Activated CD4-positive, alpha-beta T cell treated with anti-CD3 and anti-CD28 coated beads, Interleukin-2, amount 50 U/mL, for 1 hour (primary cell): ENCODE results near the gene DCDC1.

Source experiments
- DNase-seq: peaks from one replicate; pipeline ENCODE4 v3.0.0-alpha.2; 2020

Gene DCDC1

DNA sequence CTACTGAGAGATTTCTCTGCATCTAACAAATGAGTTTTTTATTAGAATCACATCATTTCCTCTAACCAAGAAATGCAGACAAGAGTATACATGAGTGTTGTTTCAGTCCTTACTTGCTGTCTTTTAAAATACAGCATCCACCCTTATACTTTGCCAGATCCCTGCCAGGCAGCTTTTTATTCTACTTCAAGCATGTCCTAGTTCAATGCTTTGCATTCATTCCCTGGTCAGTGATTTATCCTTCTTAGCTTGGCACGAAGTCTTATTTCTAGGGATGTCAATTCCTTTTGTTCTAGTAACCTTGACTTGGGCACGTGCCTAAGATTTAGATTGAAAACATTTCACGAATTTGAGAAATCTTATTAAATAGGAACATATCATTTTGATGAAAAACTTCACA lies 476.2 kb downstream of the DCDC1 start:
- no peak for DNase-seq

DNA sequence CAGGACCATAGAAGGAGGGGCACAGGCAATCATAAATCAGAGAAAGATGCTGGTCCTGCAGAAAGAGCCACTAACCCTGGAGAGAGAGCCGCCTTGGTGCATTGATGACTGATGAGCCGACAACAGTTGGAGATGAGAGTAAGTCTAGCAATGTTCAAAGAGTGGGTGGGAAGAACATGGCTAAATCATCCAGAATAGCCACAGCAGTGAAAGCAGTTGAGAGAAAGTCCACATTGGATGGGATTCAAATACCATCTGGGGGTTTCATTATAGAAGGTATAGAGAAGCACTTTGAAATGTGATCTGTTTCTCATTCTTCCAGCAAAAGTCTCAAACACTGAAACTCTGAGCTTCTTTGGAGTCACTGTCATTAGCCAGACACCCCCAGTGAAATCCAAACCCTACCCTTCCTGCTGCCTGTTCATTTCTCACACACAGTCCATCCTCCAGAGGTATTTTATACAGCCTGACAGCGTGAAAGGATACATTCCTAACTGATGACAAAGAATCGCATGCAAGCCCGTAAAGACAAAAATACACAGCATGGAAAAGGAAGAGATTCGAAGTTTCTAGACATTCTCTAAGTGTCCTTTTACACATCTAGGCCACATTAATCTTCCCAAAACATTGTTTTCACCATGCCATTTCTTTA lies 480.3 kb downstream of the DCDC1 start:
- DNase-seq, result no peak

DNA sequence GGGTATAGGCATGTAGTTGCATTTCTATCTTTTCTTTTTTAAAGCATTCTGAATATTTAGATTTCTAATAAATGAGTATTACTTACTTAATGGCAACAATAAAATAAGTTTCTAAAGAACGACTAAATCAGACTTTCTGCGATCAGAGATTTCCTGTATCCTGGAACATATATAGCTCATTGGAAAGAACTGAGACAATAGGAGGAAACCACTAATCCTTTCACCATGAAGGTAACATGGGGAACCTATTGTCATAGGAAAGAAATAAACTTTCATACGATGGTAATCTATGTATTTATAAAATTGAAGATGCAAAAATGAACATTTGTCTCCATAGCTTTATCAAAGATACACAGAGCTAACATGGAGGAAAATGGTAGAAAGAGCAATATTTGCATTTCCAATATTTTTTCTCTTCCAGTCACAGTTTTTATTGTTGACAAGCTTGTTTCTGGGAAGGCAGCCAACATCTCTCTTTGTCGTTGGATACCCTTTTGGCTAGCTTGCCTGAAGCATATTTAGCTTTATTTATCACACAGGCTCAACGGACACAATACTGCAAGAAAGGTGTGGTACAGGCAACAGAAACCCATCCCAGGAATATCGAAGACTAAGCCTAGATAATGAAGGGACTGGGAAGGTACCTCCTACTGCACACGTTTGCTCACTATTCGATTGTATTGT lies 490.1 kb downstream of the DCDC1 start:
- DNase-seq, result no peak

DNA sequence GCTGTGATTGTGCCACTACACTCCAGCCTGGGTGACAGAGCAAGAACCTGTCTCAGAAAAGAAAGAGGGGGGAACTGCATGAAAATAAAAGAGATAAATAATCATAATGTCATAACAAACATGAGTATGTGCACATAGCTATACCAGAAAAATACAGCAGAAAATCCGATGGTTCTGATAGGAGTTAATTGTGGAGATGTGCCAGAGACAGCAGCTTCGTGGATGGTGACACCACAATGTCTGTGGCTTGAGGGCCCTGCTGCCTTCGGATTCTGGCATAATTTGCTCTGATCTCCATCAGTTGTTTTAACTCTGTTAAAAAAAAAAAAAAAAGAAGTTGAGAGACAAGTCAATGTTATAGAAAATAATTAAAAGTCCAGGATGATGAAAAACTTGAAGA lies 491.1 kb downstream of the DCDC1 start:
- DNase-seq, result no peak

DNA sequence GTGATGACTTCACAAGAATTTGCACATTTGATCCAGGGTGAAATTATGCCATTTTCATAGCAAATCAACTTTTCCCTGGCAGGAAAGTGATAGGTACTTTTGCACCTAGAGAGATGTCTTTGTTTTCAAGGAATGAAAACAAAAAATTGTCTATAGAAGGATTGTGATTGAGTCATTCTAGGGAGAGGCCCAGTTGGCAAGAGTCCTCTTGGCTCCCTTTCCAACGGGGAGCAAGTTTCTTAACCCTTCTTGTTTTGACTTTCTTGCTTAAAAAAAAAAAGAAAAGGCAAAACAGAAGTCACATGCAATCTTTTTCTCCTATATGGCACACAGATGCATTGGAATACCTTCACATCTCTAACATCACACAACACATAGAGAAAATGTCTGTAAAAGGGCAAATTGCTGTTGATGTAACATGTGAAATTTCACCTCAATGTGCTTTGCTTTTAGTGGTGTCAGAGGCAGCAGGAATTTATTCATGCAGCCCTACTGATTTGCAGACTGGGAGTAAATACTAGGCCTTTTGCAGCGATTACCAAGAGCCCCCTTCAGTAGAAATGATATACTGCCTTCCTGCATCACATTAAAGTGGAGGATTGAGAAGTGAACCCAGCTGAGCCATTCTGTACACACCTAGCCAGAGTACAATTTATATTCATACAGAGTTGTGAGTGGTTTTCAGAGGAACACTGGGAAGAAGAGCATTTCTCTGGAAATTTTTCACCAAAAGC lies 492.7 kb downstream of the DCDC1 start:
- DNase-seq, result no peak

DNA sequence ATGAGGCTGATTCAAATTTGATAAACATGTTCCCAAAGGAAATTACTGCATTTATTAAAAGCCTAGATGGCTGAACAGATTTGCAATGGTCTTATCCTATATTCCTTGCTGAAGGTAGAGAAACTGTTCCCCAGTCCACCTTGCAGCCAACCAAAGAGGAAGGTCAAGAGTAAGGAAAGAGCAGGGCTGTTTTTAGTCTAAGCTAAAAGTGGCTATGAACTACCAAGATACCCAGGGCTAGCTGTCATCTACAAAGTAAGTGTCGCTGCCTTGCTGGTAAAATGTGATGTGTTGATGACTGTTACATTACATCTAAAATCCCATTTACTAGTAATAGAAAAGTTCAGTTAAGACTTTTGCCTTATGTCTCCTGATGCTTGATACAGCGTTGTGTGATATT lies 493.3 kb downstream of the DCDC1 start:
- DNase-seq, result no peak

DNA sequence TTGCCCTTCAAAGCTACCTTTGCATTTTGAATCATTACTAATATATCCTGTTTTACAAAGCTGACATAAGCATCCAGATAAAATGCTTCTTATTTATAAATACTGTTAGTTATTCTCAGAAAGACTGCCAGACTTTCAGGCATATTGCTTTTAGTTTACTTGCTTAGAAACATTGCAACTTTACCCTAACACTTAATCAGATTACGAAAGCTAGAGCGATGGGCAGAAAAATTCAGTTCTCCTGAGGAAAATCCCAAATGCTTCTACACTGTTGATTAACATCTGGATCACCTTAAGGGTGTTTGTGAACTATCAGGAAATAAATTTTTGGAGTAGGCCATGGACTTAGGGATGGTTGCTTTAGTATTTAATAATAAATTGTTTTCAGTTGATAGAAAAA lies 493.7 kb downstream of the DCDC1 start:
- DNase-seq, result no peak

DNA sequence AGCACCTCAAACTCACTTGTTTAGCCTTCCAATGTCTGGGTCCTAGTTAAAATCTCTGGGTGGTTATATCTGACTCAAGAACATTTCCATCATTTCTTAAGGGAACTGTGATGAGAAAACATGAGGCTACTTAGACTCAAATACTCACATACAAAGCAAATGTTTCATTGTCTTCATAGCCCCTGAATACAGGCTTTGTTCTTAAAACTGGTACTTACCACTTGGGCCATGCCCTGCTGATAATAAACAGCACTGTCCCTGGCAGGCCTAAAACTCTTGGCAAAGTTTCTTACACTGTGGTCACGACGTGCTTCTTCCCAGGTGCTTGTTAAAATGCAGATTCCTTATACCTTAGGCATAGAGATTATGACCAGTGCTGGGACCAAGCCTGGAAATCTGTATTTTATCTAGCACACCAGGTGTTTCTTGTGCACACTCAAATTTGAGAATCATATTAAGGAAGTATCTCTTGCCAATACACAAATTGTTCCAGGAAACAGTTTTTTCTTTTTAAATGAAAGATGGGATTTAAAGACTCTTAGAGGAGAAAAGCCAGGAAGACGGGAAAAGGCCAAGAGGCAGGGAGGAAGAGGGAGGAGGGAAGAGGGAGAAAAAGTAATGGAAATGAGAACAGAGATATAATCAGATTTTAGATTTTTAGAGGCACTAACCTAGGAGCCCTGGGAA lies 495.5 kb downstream of the DCDC1 start:
- no peak for DNase-seq

DNA sequence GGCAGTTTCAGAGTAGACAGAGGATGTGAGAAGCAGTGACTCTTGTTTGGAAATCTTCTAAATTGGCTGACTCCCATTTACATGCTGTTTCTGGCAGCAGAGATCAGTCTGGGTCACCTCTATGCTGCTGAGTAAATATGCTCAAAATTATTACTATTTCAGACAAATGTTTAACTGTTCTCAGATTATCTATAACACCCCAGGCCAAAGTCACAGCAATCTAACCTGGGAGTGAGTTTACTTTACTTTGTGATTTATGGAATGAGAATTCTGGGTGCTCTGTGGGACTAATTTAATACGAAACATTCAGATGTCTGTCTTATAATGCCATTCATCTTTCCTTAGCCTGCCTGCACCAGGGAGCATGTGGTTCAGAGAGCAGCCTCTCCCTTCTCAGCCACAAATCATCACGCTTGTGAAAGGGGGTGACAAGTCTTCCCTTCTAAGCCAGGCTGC lies 500.9 kb downstream of the DCDC1 start:
- no peak for DNase-seq

DNA sequence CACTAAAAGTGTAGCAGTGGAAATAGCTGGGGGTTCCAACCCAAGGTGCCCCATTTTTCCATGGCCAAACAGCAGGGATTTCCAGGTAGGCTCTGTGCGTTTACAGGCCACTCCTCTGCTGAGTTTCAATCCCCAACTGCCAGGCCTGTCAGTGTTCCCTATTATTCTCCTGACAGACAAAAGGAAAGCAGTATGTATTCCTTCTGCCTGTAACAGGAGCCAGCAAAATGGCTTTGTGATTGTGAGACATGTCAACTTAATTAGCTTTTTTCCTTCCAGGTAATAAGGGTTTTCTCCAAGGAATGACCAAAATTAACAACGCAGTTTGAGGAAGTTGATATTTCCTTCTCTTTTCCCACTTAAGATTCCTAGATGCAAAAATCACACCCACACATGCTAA lies 506.3 kb downstream of the DCDC1 start:
- DNase-seq, result no peak

DNA sequence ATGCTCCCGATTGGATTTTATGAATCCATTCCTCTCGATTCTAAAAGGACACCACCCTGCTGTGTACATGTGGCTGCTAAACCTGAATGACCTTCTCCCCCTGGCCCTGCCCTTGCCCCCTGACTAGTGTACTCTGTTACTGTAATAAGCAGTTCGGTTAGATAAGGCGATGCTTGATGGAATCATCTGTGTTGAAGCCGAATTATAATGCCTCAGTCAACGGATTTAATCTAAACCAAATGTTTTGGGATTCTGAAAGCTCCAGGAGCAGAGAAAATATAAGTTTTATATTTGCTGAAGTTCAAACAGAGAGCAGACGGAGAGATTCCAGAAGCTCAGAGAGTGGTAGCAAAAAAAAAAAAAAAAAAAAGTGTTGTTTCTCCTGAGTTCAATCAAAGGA lies 508.0 kb downstream of the DCDC1 start:
- DNase-seq, result no peak

DNA sequence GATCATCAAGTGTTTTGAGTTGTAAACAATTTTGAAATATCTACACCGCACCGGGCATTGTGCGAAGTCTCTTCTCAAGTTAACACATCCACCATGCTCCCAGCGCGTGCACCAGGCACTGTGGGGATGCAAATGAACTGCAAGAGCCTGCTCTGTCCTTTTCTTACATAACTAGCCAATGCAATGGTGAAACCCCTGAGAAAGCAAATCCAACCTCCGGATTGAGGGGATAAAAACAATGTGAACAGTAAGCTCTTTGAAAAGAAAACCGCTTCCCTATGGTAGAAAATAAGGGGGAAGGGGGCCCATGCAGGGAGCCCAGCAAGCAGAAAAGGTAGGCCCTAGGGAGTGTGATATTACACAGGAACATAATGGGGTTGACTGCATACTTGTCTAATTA lies 508.5 kb downstream of the DCDC1 start:
- DNase-seq, result no peak

DNA sequence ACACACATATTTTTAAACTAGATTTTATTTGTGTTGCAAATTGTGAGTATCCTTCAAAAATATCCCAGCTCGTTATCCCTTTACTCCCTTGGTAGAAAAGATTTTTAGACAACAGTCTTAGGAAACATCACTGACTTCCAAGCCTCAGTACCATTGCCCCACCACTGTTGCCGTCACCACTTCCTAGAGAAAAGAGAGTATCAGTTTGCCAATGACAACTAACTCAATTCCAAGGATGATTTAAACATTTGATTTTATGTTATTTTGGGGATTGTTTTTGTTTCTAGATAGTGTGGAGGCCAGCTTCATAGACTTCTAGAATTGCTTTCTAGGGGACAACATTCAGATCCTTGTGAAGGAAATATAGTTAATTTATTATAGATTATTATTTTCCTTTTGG lies 509.4 kb downstream of the DCDC1 start:
- no peak for DNase-seq

DNA sequence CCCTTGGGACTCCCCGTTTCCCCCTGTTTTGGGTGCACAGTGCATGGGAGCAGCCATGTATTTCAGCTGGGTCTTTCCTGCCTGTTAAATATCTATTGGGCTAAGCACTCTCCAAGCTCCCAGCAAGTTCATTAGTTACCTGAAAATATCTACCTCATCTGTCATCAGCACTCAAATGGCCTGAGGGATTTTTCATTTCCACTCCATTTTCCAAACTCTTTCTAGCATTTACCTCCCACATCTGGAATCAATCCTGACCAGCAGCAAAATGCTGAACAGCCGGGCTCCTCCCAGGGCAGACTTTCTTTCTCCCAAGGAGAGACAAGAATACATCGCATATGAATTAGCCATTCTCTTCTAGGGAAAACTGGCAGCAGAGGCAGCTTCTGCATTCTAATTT lies 509.9 kb downstream of the DCDC1 start:
- no peak for DNase-seq

DNA sequence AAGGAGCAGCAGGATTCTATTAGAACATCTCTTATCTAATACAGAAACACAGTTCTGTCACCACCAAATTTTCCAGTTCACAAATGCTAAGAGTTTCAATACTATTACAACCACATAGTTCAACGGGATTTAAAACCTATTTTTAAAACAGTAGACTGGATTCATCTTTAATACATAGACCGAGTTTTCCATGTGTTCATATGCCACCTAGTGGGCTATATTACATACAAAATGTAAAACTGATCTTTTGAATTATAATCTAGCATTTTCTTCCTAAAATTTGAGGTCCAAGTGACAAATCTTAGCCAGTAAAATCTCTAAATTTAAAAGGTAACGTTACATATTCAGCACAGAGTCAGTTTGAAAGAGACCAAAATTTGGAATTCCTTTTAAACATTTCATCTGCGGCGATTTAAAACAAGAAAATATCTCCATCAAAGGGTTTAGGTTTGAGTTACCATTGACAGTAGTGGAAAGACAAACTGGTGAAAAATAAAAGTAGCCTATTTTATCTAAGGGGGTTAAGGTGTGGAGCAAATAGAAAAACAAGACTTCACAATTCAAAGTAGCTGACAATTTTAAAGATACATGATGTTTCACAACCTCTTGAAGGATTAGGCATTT lies 514.0 kb downstream of the DCDC1 start:
- no peak for DNase-seq

DNA sequence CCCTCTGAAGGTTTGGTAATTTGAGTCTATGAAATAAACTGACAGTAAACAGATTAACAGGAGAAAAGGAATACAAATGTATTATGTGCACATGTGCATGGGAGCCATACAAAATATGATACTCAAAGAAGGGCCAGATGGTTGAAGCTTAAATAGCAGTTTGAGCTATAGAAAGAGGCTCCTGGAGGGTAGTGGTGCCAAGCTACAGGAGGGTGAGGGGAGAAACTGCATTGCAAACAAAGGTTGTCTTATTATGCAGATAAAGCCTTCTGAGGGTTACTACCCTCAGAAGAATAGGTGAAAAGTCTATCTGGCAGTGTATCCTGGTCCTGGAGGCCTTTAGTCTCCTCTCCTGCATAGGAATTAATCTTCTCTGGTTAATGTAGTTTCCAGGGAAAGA lies 516.1 kb downstream of the DCDC1 start:
- no peak for DNase-seq

DNA sequence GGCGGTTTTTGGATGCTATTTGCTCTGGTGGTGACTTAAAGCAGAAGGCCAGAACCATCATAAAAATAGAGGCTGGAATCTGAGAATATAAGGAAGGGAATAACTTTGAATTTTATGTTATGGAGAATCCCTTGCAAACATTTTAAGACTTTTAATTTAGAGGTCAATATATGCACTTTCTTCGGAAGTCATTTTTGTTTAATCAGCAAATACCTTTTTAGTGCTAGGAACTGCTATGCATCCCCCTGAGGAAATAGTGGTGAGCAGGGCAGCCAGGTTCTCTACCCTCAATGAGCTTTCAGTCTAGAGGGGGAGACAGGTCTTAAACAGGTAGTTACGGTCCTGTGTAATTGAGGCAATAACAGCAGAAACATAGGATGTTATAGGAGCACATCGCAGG lies 516.9 kb downstream of the DCDC1 start:
- no peak for DNase-seq

DNA sequence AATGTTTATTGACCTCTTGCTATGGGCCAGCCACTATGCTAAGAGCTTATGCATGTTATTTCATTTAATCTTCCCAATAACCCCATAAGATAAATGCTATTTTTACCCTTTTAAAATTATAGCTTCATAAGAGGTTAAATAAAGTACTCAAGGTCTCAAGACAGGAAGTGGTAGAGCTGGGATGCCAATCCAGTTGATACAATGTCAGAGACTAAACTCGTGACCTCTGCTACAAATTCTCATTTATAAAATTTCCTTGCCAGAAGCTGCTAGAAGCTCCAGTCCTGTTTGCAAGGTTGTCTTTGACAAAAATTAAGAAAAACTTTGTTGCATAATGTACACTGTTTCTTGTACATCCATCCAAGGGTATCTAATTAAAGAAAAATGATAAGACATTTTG lies 517.4 kb downstream of the DCDC1 start:
- no peak for DNase-seq

DNA sequence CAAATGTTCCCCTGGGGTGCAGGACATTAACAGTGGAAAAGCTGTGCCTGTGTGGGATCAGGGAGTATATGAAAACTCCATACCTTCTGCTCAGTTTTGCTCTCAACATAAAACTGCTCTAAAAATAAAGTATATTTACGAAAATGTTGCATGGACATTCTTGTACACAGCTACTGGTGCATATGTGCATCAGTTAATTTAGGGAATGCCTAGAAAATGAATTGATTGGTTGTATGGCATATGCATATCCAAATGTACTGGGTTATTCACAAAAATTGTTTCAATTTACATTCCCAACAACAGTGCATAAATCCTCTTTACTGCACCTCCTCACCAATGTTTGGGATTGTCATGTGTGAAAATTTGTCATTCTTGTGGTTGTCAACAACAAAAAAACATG lies 532.3 kb downstream of the DCDC1 start:
- no peak for DNase-seq

DNA sequence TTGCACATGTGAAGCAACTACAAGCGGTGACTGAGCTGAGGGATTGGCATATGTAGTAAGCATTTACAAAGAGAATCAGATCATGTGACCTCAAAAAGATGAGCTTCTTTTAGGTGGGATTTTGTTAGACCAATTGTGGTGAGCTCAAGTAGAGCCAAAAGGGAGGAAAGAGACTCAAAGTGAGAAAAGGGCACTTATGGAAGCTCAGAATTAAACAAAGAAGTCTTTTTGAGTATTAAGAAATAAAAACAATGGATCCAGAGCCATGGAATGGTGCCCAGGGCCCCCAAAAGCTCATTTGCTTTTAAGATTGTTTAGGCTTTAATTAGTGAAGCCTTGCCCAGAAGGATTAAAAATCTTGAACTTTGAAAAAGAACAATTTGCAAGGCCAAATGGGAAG lies 536.7 kb downstream of the DCDC1 start:
- no peak for DNase-seq

DNA sequence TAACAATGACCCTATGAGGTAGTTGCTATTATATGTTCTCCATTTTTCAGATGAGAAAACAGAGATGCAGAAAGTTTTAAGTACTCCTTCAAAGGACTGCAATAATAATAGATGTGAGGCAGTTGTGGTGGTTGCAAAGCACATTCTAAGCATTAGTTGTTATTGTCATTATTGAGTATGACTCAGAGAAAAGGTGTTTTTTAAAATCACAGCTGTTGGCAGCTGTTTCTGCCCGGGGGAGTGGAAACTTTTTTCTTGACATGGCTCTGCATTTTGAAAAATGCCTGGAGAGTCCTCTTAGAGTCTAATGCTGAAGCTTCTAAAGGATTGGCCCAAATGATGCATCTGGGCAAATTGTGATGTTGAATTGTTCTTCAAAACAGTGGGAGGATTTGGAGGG lies 538.9 kb downstream of the DCDC1 start:
- no peak for DNase-seq

DNA sequence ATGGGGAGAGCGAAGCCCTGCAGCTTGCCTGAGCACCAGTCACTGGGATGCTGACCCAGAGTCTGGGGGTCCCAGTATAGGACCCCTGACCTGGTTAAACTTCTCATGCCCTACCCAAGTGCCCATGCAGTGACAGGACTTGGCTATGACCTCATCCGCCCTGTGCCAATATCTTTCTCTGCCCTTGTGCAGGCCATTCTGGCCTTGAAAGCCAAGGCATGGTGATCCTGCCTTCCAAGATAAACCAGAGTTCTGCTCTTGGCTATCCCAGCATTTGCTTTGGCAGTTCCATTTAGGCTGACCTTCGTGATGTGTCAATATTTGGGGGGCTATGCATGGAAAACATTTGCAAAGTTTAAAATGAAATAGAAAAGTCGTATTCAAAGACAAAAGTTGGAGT lies 542.6 kb downstream of the DCDC1 start:
- no peak for DNase-seq

DNA sequence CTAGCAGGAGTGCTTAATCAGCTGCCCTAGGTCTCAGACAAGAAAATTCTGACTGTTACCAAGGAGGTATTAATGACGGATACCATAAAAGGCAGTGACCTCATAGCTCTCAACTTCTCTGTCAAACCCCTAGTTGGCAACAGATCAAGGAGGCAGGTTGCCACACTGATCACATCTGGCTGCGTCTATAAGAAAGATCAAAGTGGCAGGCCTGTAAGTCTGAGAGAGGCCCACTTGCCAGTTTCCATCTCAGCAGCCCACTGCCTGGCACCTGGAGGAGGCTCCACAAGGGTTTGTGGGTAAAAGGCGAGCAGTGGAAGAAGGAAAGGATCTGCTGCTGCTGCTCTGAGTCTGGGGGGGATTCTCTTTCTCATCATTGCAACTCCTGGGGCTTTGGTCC lies 543.8 kb downstream of the DCDC1 start:
- DNase-seq, result no peak
